Ovary (tissue), 3 donors: ENCODE data around the gene CCDC171.

ENCODE experiments used
- POLR2A ChIP-seq: fragments of 450-650 bp; IDR thresholded peaks from one replicate; pipeline ENCODE4 v1.6.1; 2017; ENCODE audit warnings: antibody characterized with exemption, mild to moderate bottlenecking, moderate library complexity
- TF ChIP-seq, protein P1 (sequence below), 3 donors: fragments of 450-650 bp in 2 of 3; fragments of 200-600 bp in 1 of 3; IDR thresholded peaks; one replicate each; pipeline versions ENCODE4 v1.5.1 to v1.8.0; 2016 to 2022; ENCODE audit warnings: antibody characterized with exemption in 3 of 3, mild to moderate bottlenecking in 1 of 3
- donor health status: DM: no; HTN: no; CAD: no.

DNA sequence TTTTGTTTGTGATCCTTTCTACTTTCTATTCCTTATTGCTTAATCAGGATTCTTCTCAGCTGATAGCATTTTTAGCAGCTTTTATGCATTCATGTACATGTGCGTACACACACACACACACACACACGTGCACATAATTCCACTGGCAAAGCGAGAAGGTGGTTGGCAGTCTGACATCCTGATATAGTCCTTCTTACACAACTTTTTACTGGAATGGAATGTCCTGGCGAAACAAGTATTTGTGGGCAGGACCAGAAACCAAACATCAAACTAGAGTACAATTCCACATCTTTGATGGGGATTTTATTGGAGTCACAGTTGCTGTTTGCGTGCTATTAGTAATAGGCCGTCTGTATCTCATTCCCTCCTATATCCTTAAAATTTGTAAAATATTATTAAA, 356.5 kb downstream of the CCDC171 start:
- no peak for TF ChIP-seq POLR2A
- TF ChIP-seq, protein P1, sequence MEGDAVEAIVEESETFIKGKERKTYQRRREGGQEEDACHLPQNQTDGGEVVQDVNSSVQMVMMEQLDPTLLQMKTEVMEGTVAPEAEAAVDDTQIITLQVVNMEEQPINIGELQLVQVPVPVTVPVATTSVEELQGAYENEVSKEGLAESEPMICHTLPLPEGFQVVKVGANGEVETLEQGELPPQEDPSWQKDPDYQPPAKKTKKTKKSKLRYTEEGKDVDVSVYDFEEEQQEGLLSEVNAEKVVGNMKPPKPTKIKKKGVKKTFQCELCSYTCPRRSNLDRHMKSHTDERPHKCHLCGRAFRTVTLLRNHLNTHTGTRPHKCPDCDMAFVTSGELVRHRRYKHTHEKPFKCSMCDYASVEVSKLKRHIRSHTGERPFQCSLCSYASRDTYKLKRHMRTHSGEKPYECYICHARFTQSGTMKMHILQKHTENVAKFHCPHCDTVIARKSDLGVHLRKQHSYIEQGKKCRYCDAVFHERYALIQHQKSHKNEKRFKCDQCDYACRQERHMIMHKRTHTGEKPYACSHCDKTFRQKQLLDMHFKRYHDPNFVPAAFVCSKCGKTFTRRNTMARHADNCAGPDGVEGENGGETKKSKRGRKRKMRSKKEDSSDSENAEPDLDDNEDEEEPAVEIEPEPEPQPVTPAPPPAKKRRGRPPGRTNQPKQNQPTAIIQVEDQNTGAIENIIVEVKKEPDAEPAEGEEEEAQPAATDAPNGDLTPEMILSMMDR (IDR thresholded peaks at IDR 0.05): no peak
